NCI-H345 treated with DMSO at 0.1 percent for 48 hours (cell line): Measurements from ENCODE around the gene CDCP1.
A peak's percentile ranks its signal among the peaks of the same experiment; 100 is the strongest.

Experiments used
- DNase-seq: peaks from one replicate; lab custom pipeline; 2025; ENCODE audit not compliant: unreplicated experiment; lab: John Stamatoyannopoulos, UW

The CDCP1 gene, protein sequence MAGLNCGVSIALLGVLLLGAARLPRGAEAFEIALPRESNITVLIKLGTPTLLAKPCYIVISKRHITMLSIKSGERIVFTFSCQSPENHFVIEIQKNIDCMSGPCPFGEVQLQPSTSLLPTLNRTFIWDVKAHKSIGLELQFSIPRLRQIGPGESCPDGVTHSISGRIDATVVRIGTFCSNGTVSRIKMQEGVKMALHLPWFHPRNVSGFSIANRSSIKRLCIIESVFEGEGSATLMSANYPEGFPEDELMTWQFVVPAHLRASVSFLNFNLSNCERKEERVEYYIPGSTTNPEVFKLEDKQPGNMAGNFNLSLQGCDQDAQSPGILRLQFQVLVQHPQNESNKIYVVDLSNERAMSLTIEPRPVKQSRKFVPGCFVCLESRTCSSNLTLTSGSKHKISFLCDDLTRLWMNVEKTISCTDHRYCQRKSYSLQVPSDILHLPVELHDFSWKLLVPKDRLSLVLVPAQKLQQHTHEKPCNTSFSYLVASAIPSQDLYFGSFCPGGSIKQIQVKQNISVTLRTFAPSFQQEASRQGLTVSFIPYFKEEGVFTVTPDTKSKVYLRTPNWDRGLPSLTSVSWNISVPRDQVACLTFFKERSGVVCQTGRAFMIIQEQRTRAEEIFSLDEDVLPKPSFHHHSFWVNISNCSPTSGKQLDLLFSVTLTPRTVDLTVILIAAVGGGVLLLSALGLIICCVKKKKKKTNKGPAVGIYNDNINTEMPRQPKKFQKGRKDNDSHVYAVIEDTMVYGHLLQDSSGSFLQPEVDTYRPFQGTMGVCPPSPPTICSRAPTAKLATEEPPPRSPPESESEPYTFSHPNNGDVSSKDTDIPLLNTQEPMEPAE

DNA sequence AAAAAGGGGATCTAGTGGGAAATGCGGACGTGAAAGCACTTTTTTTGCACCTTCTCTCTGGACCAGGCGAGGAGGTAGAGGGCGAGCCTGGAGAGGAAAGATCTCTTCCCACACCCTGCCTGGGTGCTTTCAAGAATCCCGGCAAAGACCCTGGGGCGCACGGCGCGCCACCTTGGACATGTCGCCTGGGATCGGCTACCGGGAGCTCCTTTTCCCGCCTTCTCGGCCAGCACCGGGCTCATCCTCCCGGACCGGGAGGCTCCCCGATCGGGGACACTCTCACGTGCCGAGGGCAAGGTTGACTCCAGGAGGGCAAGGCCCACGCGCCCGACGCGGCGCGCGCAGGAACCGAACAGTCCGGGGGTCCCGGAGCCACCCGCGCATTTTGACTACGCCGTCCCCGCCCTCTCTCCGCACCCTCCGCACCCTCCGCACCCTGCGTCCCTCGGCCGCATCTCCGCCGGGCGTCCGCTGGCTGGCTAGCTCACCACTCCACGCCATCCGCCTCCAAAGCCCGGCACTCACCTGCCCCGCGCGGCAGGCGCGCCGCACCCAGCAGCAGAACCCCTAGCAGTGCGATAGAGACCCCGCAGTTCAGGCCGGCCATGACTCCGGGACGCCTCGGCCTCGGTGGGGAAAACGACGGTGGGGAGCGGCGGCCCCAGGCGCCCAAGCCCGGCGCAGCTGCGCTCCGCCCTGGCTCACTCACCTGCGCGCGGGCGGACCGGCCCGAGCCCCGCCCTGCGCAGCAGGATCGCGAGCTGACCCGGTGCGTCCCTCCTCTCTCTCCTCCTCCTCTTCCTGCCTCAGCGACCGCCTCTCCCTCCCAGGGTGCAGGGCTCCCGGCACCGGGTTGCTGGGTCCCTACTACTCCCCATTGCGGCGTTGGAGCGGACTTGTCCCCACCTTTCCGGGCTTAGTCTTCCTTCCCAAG lies at the start of gene CDCP1:
CDCP1 (minus strand) TSS at position 698 of the 934 bp plus-strand sequence; CDS start at position 607, 91 bp downstream.
- DNase-seq: no peak

DNA sequence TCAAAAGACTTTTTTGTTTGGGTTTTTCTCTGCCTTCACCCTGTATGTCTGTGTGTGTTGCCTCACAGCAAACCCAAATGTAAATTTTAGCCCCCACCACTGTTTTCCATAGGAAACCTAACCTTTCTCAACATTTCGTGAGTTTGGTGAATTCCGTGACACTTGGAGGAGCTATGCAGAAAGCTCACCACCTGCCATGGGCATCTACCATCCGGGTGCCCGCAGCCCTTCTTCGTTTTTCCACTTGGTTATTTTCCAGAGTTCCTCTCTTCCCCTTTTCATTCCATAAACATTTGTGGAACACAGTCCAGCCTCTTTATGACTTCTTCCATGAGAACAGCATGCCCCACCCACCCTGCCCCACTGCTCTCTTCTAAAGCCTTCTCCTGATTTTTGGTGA lies 48.6 kb upstream of the CDCP1 start:
- no peak for DNase-seq

DNA sequence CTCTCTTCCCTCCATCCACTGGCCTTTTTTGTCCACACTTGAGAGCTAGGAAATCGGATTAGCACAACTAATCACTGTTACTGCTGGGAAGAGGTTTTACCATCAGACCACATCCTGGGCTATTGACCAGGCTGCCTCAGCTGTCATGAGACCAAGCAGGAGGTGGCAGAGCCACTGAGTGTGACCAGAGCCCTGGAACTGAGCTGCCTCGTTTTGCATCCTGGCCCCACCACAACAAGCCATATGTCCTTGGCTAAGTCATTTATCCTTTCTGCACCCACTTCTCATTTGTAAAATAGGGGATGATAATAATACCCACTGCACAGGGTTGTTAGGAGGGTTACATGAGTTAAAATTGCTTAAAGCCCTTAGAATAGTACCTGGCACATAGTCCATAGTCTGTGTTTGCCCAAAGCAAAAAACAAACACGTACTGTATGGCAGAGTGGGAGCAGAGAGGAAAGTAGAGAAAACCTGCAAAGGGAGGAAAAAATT lies 45.8 kb upstream of the CDCP1 start:
- DNase-seq: no peak

DNA sequence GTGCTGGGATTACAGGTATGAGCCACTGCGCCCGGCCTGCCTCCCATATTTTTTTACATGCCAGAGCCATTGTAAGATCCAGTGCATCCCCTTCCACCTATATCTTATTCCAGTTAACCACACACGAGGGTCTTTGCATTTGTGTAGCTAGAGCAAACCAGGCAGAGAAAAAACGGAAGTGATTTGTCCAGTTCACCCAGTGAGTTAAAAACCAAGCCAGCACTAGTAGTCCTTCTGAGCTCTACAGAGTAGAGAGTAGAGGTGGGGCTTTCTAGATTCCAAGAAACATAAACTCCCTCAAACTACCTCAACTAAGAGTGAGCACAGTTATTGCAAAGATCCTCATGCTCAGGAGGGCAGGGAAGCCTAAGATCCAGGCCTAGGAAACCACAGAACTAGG lies 45.2 kb upstream of the CDCP1 start:
- DNase-seq: no peak

DNA sequence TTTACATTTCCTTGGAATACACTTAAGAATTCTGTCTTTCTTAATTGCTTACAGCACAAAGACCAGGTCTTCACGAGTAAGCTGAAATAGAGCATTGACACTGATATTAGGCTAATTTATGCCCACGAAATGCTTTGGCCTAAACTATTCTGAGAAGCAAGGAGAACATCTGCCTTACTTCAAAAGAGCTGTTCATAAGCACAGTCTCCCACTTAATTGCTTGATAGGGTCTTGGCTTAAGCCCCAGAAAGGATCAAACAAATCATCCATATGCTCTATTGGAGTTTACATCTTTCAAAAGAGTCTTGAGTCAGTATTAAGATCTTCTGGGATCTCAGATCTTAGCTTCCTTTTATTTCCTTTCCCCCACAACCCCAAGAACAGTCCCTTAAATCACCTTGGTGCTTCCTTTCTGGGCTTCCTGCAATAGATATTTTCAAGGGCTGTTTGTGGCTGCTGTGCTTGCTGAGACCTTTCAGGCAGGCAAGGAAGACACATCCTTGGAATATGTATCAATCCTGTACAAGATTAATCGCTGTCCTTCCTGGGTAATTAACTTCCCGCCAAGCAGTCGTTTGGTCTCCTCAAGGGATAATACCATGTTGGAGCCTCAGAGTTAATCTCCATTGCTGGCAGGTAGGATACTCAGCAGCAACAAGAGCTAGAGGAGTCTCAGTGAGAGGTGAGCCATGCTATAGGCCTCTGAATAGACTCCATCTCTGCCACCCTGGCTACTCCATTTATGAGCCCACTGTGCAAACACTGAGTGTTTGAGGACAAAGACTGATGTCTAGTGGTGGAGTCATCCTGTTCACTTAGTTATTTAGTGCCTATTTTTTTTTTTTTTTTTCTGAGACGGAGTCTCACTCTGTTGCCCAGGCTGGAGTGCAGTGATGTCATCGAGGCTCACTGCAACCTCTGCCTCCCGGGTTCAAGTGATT lies 42.8 kb upstream of the CDCP1 start:
- DNase-seq: no peak

DNA sequence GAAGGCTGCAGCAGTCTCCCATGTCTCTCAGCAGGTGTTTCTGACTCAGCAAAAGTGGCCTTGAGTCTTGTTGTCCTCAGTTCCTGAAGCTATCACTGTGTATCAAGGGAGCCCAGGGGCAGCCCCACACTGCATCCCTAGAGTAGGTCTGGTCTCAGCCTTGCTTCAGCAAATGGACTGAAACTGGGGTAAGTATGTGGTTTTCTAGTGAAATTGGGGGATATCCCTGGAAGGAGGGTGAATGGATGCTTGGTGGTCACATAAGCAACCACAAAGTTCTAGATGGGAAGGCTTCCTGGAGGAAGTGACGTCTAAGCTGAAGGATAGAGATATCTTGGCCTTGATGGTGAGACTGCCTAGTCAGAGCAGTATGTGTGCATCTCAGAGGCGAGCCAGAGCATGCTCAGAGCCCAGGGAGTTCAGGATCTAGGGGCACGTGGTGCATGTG lies 41.5 kb upstream of the CDCP1 start:
- no peak for DNase-seq

DNA sequence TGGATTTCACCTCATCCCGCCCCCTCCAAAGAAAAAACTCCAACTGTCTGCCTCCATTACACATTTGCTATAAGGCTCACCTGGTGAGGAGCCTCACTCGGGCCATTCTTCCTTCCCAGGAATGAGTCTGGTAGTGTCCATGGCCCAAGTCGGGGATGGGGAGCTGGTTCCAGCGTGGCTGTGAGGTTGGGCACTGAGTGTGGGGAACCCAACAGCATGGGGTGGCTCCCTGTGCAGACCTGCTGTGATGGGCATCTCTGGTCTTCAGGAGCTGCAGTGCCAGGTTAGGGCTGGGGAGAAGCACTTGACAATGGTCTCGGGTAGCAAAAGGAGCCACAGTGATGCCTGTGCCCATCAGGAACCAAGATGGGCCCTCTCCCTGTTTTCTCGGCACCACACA lies 40.7 kb upstream of the CDCP1 start:
- DNase-seq: no peak

DNA sequence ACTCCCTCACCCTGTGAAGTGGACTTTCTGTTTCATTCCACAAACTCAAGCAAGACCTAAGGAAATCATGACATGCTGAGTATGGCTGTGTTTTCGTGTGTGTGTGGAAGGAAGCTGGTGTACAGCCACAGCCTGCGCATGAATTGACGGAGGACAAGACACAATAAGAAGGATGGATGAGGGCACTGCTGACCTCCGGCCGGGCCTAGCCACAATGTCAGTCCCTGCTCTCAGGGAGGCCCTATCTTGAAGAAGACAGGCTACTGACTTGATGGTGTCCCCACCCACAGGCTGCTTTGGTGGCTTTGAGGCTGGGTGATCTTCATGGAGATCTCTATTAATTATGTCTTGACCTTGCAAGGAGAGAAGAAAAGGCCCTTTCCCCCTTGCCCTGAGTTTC lies 39.3 kb upstream of the CDCP1 start:
- DNase-seq: no peak

DNA sequence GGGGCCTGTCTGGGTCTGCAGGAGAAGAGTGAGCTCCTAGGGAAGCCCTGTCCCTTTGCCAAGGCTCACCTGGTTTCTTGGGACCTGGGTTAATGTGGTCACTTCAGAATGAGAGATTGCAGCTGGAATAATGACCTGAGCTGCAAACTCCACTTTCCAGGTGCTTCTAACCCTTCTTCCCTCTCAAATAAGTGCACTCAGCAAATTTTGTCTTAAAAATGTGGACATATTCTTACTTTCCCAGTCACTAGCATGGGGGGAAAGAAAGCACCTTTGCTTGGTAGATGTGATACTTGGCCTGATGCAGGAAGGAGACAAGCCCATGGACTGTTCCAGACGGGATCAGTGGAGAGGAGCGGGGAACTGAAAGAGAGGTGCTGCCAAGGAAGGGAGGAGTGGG lies 38.9 kb upstream of the CDCP1 start:
- no peak for DNase-seq

DNA sequence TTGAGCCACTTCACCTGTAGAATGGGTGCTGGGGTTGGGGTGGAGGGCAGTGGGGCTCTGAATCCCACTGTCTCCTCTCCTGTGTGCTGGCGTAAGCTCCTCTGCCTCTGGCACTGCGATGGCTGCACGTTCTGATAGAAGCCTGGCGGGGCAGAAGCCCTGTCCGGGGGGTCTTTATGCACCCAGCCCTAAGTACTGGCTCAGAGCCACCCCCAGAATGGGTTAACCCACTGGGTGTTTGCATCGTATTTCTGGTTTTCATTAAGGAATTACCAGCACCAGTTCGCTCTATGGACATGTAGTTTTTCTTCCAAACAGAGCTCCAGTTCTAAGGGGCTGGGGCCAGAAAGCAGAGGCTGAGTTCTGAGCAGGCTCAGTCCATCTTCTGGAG lies 37.7 kb upstream of the CDCP1 start:
- DNase-seq: no peak

DNA sequence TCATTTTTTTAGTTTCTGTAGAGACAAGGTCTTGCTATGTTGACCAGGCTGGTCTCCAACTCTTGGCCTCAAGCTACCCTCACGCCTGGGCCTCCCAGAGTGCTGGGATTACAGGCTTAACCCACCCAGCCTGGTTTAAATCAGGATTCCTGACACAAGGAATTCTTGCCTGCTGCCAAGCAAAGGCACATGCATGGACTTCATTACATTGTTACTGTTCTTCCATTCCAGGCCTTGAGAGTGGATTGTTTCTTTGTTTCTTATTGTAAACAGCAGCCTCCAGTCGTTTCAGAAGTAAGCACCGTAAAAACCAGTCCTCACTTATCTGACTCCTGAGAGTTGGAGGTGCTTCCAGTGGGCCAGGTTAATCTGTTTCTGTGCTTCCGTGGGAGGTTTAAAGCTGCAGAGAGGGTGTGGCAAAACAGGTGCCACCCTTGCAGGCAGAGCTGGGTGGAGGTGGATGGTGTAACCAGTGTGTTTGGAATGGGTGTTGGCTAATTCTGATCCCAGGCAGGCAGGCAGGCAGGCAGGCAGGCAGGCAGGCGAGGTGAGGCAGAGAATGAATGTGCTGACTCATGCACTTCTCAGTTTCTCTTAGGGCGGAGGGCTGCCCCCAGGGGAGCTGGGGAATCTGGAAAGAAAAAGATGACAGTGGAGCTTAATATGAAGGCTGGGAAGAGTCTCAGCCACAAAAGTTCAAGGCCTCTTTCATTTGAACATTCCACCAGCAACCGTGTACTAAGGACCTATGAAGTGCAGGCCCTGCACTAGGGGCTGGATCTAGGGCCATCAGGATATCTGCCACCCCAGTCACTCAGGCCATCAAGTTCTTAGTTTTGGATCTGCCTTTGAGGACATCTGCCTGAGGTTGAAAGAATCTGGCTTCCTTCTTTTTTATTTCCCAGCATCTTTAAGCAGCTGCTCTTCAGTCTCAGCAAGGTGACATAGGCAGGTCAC lies 37.0 kb upstream of the CDCP1 start:
- DNase-seq: peak; percentile 1

DNA sequence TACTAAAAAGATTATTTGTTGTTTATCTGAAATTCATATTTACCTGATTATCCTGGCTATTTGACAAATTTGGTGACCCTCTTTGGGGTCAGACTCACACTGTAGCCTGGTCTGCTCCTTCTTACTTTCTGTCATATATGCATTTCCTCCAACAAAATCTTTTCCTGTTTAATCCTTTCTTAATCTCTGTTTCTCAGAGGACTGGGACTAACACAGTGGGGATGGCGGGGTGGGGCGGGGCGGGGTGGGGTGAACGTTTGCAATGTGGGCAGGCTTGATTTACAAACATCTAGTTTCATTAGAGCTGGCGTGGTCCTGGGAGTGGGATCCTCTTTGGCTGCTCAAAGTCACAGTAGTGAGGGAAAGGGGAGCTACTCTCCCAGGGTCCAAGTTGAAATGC lies 35.3 kb upstream of the CDCP1 start:
- no peak for DNase-seq

DNA sequence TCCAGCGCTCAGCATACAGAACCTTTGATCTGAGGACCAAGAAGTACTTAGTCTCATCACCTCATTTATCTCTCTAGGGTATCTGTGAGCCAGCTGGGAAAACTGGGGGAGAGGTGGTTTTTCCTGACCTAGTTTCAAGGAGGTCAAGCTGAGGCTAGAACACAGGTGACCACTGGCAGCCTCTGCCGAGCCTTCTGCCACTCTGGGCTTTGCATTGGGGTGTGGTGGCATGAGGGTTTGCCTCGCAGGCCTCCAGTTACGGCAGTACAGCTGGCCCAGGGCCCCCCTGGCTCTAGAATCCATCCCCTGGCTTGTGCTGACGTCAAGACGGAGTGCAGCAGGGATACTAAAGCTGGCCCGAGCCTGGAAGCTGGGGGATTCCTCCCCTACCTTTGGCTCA lies 34.7 kb upstream of the CDCP1 start:
- no peak for DNase-seq

DNA sequence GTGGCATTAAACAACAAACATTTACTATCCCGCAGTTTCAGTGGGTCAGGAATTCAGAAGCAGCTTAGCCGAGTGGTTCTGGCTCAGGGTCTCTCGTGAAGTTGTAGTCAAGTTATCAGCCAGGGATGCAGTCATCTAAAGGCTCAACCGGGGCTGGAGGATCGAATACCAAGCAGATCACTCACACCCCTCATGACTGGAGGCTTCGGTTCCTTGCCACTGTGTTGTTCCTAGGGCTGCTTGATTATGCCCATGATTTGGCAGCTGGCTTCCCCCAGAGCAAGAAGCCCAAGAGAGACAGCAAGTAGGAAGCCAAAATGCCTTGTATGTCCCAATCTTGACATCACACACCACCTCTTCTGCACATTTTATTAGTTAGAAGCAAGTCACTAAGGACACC lies 33.9 kb upstream of the CDCP1 start:
- no peak for DNase-seq

DNA sequence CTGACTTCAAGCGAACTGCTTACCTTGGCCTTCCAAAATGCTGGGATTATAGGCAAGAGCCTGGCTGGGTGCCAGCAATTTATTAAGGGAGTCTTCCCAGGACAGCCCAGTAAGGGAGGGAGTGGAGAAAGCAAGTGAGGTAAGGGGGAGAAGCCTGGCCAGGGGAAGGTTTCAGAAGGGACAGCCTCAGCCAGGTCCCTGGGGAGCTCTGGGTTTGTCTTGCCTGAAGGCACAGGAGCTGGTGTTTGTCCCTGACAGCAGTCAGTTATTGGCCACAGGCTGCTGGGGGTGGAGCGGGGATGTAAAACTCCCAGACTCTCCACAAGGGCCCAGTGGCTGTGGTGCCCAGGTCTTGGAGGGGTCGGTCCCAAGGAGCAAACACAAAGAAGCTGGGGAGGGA lies 33.0 kb upstream of the CDCP1 start:
- DNase-seq: no peak

DNA sequence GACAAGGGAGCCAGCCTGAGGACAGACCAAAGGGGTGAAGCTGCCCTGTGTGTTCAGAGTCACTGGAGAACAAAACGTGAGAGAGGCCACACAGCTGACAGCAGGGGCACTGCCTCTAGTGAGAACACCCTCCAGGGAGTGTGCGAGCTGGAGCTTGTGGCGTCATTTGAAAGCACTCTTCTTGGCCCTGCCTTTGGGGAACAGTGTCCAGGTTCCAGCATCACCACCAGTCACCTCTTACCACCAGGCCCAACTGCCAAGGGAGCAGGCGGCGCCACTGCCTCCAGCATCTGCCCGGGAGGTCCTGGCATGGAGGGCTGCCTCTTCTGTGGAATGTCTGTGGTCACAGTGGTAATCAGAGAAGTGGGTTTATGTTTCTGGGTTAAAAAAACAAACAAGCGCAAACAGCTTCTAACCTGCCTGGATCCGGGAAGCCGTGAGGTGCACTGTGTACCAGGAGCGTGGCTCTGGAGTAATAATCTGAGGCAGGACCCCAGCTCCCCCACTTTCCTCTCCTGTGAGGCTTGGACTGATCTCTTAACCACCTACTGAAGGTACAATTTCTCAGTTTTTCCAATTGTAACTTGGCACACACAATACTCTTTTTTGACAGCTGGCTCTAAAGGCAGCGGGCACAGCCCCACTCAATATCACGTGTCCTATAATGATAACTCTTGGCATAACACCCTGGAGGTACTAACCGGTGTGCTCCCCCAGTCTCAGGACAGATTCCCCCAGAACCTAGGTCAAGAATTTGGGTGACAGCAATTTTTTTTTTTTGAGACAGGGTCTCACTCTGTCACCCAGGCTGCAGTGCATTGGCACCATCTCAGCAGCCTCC lies 32.2 kb upstream of the CDCP1 start:
- DNase-seq: no peak

DNA sequence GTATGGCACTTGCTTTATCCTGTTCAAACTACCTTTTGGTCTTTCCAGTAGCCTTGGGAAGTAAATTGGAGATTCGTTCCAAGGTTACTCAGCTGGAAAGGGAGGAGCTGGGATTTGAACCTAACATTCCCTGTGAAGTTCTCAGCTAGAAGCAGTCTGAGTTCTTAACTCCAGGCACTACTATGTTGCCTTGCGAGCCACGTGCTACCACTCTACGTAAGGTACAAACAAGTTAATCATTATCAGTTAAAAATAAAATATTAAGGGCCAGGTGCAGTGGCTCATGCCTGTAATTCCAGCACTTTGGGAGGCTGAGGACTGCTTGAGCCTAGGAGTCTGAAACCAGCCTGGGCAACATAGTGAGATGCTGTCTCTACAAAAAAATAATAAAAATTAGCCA lies 30.7 kb upstream of the CDCP1 start:
- DNase-seq: no peak

DNA sequence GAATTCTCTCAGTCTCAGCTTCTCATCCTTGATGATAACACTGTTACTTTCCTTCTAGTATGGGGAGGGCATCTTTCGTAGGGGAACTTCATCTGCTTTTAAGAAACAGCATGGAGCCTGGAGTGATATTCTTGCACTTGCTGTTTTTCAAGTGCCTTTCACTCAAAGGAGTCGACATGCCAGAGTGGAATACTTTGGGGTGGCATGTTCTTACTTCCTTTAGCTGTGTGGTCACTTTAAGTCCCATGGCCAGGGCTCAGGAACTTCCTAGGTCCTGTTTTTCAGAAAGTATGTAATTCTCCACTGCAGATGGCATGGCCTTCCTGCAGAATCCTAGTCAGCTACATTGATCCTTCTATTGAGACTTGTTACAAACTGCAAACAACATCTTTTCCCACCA lies 28.1 kb upstream of the CDCP1 start:
- no peak for DNase-seq
